ENCODE measurements around the gene B4GALT6.
A peak's percentile ranks its signal among the peaks of the same experiment; 100 is the strongest.

B4GALT6 gene

GRCh38 chr18:31590570-31590969, 93.8 kb downstream of the B4GALT6 start:
- no peak for DNase-seq

GRCh38 chr18:31587529-31587928, 96.9 kb downstream of the B4GALT6 start:
- no peak for DNase-seq

- DNase-seq, result no peak
Measured at GRCh38 chr18:31586616-31587015, 97.8 kb downstream of the B4GALT6 start.

GRCh38 chr18:31585991-31586390, 98.4 kb downstream of the B4GALT6 start:
- DNase-seq, result no peak

GRCh38 chr18:31583185-31583854, 101.1 kb downstream of the B4GALT6 start:
- DNase-seq, result no peak

GRCh38 chr18:31581498-31582197, 102.7 kb downstream of the B4GALT6 start:
- DNase-seq, result no peak

GRCh38 chr18:31579375-31579774, 105.0 kb downstream of the B4GALT6 start:
- no peak for DNase-seq

- DNase-seq, result no peak
Measured at GRCh38 chr18:31578126-31578525, 106.3 kb downstream of the B4GALT6 start.

GRCh38 chr18:31577195-31577594, 107.2 kb downstream of the B4GALT6 start:
- no peak for DNase-seq

- DNase-seq, result no peak
Measured at GRCh38 chr18:31576670-31577069, 107.7 kb downstream of the B4GALT6 start.

GRCh38 chr18:31575515-31576257, 108.7 kb downstream of the B4GALT6 start:
- no peak for DNase-seq

GRCh38 chr18:31574359-31574758, 110.0 kb downstream of the B4GALT6 start:
- DNase-seq, result peak in 1 of 2 experiments; percentile 28

Measured in AML-193 (cell line).